NOMO-1 (cell line): ENCODE measurements around the gene PAQR6.

Experiments used
- DNase-seq, 2 experiments: peaks; one replicate each; lab custom pipeline; 2025; ENCODE audit not compliant: unreplicated experiment in 2 of 2; lab: John Stamatoyannopoulos, UW

PAQR6 gene

DNA sequence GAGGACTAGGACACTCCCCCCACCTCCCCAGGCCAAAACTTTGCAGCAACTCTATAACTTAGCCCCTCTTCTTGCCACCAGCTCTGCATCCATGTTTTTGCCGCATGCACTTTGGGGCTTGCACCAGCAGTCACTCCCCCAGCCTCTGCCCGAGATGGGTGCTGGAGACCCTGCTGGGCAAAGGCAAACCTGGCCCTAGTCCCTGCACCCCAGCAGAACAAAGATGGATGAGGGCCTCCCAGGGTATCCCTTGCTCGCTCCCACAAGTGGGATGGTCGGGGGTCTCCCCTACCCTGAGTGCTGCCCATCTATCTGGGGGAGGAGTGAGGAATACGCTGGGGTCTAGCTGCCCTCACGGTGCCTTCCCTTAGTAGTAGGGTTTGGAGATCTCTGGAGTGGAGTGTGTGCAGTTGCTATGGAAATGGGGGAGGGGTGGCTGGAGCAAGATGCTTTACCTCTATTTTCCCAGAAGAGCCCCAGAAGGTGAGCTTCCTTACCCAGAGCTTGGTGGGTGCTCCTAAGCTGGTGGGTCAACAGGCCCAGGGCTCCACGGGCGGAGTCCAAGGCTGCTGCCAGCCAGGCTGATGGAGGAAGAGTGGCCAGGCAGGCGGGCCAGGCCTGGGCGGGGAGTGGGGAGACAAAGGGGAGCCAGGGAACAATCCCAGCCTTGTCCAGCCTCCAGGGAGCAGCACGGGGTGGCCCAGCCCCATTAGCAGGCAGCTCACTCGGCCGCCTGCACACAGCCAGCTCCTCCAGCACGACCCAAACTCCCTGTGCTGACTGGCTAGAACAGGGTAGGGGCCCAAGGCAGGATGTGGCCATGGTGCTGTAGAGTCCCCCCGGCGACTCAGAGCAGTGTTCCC is at the start of gene PAQR6:
TSS of gene PAQR6 (minus strand) at position 597 of the 863 bp plus-strand sequence. CDS start 1,325 bp downstream, outside the sequence.
- no peak for DNase-seq

DNA sequence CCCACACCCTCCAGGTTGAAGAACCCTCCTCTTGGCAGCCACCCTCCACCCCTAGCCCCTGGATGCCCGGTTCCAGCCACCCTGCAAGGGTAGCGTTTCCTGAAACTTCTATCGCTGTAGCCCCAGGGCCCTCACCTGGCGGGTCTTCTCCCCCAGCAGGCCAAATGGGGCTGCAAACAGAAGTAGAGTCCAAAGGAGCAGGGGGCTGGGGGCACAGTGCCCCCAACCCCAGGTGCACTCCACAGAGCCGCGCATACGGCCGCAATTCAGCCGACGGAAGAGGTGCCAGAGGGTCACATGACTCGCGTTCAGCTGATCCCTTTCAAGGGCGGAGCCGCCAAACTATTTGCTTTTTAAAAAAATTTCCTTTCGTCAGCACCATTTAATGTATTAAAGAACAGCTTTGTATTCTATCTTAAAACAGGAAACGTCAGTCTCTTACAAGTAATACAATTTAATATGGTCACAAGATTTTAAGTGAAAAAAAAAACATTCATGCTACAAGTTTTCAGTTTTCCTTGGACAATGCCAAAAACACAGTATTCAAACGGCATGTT is 47.6 kb upstream of the PAQR6 start, which contains the start of gene GLMP:
TSS of gene GLMP (minus strand) at position 289 of the 557 bp plus-strand sequence. CDS start at position 255, 34 bp downstream.
- DNase-seq: peak; percentile 24 to 65

DNA sequence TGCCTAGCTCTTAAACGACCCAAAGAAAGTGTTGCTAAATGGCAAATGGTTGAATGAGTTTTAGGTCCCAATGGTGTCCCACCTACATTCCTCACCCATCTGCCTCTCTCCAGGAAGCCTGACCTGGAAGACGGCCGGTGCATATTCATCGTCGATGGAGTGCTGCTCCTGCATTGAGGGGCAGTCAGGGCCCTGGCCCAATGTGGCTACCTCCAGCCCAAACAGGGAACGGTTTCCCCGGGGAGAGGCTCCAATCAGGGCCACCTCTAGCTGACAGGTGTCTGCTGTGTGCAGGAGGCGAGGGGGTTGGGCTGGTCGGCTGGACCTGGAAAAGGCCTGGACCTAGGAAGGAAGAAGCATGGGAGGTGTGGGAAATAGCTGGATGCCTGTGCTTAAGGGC is 46.0 kb upstream of the PAQR6 start:
- DNase-seq: no peak

GRCh38 chr1:156293098-156293434 is 45.2 kb upstream of the PAQR6 start:
- no peak for DNase-seq

- no peak for DNase-seq
Observed at GRCh38 chr1:156291226-156292061, 43.6 kb upstream of the PAQR6 start.

DNA sequence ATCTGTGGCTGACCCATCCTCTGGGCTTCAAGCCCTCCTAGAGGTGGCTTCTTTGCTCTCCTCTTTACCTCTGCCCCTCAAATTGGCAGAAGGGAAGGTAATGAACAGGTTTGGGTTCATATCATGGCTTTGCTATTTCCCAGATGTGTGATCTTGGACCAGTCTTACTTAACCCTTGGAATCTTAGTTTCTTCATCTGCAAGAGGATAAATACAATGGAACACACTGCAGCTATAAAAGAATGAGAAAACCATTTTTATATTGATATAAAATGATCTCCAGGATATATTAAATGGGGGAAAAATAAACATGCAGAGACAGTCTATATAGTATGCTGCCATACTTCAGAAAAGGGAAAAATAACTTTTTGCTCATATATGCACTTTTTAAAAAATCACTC is 42.0 kb upstream of the PAQR6 start:
- no peak for DNase-seq

DNA sequence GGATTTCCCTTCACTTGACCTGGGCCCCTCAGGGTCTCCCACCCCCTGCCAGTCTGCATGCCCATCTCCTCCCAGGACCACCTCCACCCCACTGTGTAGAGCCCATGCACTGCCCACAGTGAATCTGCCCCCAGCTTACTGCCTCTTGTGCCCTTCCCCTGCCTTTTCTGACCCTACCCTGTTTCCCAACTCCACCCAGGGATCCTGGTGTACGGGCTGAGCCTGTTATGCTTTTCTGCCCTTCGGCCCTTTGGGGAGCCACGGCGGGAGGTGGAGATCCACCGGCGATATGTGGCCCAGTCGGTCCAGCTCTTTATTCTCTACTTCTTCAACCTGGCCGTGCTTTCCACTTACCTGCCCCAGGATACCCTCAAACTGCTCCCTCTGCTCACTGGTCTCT is 38.2 kb upstream of the PAQR6 start:
- no peak for DNase-seq

- no peak for DNase-seq
Observed at GRCh38 chr1:156285437-156285836, 37.6 kb upstream of the PAQR6 start.

- no peak for DNase-seq
Observed at GRCh38 chr1:156284757-156285156, 36.9 kb upstream of the PAQR6 start.

GRCh38 chr1:156284112-156284511 is 36.3 kb upstream of the PAQR6 start, which contains the start of gene TMEM79:
Gene TMEM79, plus strand, starts transcription at chr1:156284325. Its CDS starts 902 bp downstream, at chr1:156285227.
- no peak for DNase-seq

GRCh38 chr1:156283521-156283920 is 35.7 kb upstream of the PAQR6 start:
- DNase-seq: no peak

GRCh38 chr1:156282479-156283222 is 34.8 kb upstream of the PAQR6 start, which contains the start of gene SMG5:
Gene SMG5, minus strand, starts transcription at chr1:156282825. Its CDS starts 145 bp downstream, at chr1:156282680.
- peak; percentile 95 to 98 for DNase-seq

- DNase-seq: no peak
Observed at GRCh38 chr1:156281693-156282478, 34.0 kb upstream of the PAQR6 start.

- DNase-seq: peak; percentile 26 to 28
Observed at GRCh38 chr1:156281281-156281680, 33.4 kb upstream of the PAQR6 start.

DNA sequence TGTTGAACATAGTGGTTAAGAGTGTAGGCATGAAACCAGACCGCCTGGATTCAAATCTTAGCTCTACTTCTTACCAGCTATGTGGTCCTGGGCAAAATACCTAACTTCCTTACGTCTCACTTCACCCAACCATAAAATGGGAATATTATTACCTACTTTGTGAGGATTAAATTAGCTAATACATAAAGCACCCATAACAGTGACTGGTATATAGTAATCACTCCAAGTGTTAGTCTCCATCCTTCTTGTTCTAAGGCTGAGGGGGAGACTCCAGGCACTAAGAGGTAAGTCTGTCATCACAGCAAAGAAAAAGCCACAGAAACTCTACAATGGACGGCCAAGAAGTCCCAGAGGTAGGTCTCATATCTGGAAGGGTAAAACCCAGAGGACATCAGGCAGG is 32.0 kb upstream of the PAQR6 start:
- DNase-seq: no peak

- peak; percentile 34 to 41 for DNase-seq
Observed at GRCh38 chr1:156276966-156277381, 29.1 kb upstream of the PAQR6 start.

DNA sequence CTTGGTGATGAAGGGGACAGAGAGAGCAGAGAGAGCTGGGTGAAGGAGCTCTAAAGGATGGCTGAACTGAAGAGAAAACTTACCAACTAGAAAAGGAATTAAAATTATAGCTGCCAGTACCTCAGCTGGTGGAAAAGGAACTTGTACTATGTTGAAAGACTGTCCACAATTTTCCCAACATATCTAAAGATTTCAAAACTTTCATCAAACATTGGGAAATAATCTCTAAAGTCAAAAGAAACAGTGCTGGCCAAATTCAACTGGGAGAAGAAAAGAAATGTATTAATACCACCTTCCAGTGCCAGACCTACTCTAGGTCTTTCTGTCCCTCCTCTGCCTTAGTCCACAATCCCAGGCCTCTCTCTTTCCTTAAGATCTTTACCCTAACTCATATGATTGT is 28.7 kb upstream of the PAQR6 start:
- peak; percentile 51 to 72 for DNase-seq

GRCh38 chr1:156270314-156270713 is 22.5 kb upstream of the PAQR6 start:
- no peak for DNase-seq

- DNase-seq: no peak
Observed at GRCh38 chr1:156268336-156268735, 20.5 kb upstream of the PAQR6 start.

- DNase-seq: no peak
Observed at GRCh38 chr1:156266051-156266450, 18.2 kb upstream of the PAQR6 start.
